OCI-LY7 (cell line): ENCODE results near the gene GALNT14.

ENCODE experiments used
- CTCF ChIP-seq: fragments of 200-600 bp; sonication (generic); conservative IDR thresholded peaks from 2 replicates; pipeline ENCODE4 v1.5.1; 2014; ENCODE audit warnings: mild to moderate bottlenecking, antibody characterized with exemption, low read length, moderate library complexity, mixed read lengths
- EZH2phosphoT487 ChIP-seq: fragments of 200-600 bp; sonication (generic); IDR thresholded peaks from 2 replicates; pipeline ENCODE4 v1.6.1; 2018; ENCODE audit warnings: low read depth, borderline replicate concordance, mild to moderate bottlenecking, mixed run types, antibody characterized with exemption, low read length, moderate library complexity, mixed read lengths

DNA sequence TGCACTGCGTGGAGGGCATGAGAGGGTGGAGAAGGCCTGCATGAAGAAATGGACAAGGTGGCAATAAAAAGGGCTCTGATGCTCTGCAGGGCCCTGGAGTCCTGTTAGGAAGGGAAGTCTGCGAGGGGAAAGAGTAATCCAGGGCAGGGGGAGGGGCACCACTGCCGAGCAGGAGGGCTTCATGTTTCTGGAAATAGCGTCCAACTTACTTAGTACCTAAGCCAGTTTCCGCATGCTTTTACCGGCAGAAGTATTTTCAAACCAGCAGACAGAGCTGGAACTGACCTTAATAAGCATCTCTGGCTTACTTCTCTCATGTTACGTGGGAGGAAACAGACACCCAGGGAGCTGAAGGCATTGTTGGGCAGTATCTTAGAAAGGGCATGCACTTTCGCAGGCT is 156.7 kb downstream of the GALNT14 start:
- TF ChIP-seq CTCF (no peak), EZH2phosphoT487 (no peak)
